GM21381 (cell line): ENCODE results near the gene NDE1.

ENCODE experiments used
- ATAC-seq: cut with Tn5 transposase; IDR thresholded peaks from one replicate; pipeline ENCODE4 v1.9.1; 2021; ENCODE audit warnings: mild to moderate bottlenecking, moderate library complexity; ENCODE audit not compliant: unreplicated experiment

NDE1 gene

DNA sequence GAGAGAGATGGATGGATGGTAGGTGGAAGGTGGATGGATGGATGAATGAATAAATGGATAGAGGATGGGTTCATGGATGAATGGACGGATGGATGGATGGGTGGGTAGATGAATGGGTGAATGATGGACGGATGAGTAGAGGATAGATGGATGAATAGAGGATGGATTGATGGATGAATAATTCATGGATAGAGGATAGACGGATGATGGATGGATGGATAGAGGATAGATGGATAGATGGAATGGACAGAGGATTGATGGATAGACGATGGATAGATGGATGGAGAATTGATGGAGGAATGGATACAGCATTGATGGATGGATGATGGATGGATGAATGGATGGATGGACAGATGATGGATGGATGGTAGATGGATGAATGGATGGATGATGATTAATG lies 115.1 kb downstream of the NDE1 start:
- ATAC-seq: no peak

DNA sequence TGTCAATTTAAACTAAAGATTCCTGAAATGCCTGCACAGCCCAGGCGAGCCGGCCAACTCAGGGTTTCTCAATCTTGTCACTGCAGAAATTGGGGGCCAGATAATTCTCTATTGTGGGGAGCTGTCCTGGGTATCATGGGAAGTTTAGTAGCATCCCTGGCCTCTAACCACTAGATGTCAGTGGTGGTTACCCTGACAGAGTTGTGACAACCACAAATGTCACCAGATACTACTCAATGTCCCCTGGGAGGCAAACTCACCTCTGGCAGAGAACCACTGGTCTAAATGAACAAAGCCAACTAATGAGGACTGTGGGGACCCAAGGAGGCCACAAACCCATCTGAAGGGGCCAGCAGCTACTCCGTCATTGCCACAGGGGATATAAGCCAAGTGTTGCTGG lies 115.8 kb downstream of the NDE1 start:
- ATAC-seq: peak; percentile 75

DNA sequence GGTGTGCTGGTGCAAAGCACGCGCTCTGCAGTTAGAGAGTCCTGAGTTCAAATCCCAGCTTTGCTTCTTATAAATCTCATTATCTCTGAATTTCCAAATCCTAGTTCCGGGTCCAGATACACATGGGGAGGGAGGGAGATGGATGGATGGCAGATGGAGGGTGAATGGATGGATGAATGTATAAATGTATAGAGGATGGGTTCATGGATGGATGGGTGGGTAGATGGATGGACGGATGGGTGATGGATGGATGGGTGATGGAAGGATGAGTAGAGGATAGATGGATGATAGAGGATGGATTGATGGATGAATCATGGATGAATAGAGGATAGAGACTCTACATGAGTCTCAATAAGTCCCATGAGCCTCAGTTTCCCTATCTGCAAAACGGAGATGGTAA lies 116.9 kb downstream of the NDE1 start:
- no peak for ATAC-seq

- ATAC-seq: no peak
These were observed 118.2 kb downstream of the NDE1 start for GRCh38 chr16:15768201-15768600.

DNA sequence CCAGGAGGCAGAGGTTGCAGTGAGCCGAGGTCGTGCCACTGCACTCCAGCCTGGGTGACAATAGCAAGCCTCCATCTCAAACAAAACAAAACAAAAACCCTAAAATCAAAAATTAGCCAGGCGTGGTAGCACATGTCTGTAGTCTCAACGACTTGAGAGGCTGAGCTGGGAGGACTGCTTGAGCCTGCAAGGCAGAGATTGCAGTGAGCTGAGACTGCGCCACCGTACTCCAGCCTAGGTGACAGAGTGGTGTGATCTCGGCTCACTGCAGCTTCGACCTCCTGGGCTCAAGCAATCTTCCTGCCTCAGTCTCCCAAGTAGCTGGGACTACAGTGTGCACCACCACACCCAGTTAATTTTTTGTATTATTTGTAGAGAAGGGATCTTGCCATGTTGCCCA lies 119.2 kb downstream of the NDE1 start:
- no peak for ATAC-seq

GRCh38 chr16:15770107-15770506 lies 120.1 kb downstream of the NDE1 start:
- no peak for ATAC-seq

GRCh38 chr16:15770512-15770911 lies 120.5 kb downstream of the NDE1 start:
- no peak for ATAC-seq

DNA sequence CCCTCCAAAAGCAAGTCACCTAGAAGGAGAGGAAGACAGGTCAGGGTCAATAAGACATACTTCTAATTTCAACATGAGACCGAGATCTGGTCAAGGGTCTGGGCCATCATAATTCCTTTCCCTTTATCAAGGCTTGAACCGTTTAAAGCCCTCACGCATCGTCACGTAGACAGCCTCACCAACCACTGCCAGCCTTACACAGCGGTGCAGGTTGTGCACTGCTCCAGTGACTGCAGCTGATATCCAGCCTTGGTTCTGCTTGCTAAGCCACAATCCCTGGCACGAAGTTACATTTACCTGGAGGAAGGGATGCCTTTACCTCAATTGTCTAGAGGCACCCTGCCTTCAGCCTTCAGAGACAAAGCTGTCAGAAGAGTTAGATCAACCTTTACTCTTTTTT lies 121.6 kb downstream of the NDE1 start:
- ATAC-seq: no peak

DNA sequence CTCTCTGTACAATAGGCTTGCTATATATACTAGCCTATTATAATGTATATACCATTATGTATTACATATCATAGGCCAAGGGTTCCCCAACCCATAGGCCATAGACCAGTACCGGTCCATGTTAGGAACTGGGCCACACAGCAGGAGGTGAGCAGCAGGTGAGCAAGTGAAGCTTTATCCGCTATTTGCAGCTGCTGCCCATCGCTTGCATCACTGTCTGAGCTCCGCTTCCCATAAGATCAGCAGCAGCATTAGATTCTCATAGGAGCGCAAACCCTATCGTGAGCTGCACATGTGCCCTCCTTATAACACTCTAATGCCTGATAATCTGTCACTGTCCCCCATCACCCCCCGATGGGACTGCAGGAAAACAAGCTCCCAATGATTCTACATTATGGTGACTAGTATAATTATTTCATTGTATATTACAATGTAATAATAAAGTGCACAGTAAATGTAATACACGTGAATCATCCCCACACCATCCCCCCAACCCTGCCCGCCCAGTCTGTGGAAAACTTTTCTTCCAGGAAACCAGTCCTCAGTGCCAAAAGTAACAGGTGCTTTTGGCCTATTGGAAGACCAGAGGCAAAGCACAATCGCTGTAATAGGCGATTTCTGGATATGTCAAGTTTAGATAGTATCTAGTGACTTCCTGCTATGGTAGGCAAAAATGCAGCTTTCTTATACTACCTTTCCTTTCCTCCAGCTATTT lies 122.7 kb downstream of the NDE1 start:
- ATAC-seq: no peak

DNA sequence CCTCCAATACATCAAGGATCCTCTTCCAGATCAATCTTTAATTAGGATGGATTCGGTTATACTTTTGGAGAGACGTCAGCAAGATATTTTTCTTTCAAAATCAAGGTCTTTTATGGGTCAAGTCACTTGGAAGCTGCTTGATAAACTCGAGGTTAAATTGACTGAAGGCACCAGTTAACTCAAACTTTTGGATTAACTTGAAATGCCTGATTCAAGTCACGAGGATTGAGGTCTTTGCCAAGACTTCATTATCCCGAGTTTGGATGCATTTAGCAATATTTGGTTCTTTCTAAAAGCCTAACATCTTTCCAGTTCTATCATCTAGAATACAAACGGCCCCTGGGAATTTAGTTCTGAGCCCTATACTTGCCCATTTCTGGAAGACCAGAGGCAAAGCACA lies 123.9 kb downstream of the NDE1 start:
- no peak for ATAC-seq

- ATAC-seq: no peak
These were observed 125.2 kb downstream of the NDE1 start for GRCh38 chr16:15775209-15775608.

- no peak for ATAC-seq
These were observed 125.7 kb downstream of the NDE1 start for GRCh38 chr16:15775663-15776304.
